GM18909 (cell line): ENCODE measurements around the gene SPOCK2.

Experiments used
- ATAC-seq: cut with Tn5 transposase; IDR thresholded peaks from one replicate; pipeline ENCODE4 v1.9.1; 2021; ENCODE audit warnings: mild to moderate bottlenecking; ENCODE audit not compliant: unreplicated experiment, poor library complexity

The SPOCK2 gene

DNA sequence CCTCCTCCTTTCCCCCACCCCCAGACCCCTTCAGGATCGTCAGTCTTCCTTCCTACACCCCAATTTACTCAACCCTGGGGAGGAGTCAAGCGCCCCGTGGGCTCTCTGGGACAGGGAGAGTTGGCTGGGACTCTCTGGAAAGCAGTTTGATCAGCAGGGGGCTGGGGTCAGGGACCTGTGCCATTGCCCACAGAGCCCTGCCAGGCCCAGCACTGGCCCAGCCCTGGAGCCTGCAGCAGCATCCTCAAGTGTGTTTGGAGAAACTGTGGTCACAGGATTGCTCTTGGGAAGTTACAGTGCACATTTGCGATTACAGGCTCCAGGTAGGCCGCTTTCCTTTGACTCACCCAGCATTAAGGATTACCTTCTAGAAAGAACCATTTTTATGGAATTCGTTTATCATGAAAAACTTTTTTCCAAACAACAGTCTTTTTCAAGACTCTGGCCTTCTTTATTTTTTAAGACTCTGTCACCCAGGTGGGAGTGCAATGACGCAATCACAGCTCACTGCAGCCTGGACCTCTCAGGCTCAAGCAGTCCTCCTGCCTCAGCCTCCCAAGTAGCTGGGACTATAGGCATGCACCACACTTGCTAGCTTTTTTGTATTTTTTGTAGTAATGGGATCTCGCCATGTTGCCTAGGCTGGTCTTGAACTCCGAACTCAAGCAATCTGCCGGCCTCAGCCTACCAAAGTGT, 73.4 kb downstream of the SPOCK2 start:
- ATAC-seq, result no peak

DNA sequence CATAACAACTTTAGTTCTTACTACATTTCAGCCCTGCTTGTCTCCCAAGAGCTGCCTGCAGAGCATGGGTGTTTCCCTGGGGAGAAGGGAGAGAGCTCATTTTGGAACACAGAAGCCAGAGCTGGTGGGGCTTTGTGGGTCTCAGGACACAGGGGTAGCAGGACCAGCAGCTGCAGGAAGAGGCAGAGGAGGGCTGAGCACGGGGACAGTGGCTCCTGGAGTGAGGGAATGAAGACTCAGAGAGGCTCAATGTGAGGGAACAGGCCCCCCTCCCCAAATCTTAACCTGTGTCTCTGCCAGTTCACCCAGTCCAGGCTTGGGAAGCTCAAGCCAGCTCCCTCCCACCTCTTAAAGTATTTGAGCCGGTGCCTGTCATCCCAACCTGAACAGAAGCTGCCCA, 74.2 kb downstream of the SPOCK2 start:
- ATAC-seq, result no peak

DNA sequence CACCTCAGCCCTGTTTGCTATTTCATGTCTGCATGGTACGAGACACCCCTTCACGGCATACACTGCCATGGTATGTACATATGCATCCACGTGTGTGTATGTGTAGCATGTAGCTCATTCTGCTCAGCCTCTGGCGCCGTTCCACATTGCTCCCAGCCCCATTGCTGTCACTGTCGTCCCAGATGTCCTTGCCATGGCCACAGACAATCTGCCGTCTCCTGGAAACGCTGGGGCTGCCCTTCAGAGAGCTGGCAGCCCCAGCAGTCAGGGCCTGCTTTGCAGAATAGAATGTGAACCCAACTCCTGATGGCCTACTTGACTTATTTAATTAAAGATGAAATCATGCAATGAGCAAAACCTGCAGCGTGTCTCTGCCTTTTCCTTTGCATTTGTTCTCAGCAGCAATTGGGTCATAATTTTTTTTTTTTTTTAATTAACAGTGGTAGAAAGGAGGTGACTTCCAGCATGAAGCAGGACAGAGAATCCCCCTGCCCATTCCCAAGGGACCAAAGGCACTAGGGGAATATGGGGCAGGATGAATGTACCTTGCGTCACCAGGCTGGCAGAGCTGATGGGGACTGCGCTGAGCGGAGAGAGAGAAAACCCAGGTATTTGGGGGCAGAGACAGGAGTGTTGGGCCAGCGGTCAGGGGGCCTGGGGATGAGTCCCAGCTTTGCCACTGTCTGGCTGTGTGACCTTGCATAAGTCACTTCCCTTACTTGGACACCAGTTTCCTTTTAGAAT, 75.0 kb downstream of the SPOCK2 start:
- ATAC-seq, result no peak

DNA sequence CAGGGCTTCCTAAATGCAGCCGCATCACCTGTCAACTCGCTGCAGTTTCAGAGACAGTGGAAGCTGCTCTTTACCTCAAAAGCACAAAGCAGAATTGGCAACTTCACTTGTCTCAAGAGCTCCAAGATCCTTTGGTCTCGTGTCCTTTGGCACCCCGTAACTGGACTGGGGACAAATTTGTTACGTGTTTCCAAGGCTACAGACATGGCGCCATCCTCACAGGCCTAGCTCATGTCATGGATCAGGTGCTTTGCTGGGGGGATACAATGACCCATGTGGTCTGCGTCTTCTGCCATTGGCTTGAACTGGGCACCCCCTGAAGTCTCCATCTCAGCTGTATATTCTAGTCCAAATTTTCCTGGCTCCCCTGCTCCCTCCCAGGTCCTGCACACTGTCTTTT, 75.6 kb downstream of the SPOCK2 start:
- ATAC-seq, result no peak

DNA sequence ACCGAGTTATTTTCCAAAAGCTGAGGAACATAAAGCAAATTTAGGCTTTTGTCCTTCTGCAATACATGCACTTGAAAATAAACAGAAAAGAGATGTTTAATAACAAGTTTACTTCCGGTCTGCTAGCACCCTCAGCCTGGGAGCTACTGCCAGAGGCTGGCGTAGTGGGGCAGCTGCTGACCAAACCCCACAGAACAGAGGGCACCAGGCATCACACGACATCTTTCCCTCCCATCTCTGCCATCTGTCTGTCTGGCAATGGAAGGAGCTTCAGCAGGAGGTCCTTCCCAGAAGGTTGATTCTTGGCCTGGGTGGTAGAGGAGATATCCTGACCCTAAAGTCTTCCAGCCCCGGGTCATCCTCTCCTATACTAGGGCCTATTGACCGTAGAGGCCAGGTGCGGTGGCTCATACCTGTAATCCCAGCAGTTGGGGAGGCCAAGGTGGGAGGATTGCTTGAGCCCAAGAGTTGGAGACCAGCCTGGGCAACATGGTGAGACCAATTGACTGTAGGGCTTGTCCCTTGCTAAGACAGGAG, 76.3 kb downstream of the SPOCK2 start:
- ATAC-seq, result no peak

DNA sequence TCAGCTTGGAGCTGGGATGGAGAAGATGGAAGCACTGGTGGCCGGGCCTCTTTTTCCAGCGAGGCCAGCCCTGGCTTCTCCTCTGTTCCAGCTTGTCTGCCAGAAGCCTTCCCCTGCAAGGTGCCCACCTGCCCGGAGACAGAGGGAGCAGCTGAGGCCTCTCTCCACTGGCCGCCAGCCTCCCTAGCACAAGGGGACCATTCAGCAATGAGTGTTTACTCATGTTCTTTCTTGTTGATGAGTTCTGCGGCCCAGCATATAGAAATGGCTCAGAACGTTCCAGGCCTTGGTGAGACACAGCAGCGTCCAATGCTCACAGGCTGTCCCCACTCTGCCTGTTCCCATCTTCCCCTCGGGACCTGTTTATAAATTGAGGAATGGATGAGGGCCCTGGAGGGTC, 76.9 kb downstream of the SPOCK2 start:
- ATAC-seq, result no peak

DNA sequence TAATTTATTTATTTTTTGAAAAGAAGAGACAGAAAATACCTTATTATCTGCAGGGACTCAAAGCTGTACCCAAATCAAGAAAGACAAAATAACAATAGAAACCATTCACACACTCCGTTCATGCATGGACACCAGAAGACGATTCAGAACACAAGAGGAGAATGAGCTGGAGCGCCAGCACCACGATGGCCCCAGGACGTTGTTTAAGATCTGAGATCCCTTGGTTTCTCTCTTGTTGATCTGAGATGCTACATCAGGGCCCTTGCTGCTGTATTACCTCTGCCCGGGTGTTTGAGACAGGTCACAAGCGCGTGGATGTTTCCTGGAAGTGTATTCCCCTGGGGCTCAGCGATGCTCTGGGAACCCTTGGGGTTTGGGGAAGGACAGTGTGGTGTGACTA, 77.3 kb downstream of the SPOCK2 start:
- ATAC-seq, result no peak

DNA sequence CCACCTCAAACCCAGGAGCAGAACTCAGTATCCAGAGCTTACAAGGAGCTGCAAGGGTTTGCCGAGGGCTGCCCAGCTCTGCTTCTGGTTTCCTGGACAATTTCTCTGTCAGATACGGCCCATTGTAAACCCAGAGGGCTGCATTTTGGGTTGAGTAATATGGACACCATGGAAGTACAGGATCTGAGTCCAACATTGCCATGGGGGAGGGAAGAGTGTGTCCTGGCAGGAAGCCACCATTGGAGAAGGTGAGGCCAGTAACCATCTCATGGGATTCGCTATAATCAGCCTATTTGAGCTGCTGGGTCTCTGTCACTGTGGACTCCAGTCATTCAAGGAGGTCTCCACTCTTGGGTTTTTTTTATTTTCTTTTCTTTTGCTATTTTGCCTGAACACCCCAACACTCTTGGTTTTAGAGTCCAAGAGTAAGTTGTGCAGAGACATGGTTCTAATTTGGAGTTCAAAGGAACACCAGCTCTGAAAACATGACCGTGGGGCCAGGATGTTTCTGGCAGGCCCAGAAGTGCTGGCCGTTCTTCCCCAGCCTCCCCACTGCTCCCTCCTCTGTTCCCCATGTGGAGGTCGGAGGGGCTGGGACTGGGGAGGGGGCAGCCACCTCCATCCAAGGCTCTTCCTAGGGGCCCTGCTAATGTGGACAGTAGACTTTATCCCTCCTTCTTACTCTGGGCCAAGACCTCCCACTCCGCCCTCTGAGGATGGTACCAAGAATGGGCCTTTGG, 77.9 kb downstream of the SPOCK2 start:
- no peak for ATAC-seq

DNA sequence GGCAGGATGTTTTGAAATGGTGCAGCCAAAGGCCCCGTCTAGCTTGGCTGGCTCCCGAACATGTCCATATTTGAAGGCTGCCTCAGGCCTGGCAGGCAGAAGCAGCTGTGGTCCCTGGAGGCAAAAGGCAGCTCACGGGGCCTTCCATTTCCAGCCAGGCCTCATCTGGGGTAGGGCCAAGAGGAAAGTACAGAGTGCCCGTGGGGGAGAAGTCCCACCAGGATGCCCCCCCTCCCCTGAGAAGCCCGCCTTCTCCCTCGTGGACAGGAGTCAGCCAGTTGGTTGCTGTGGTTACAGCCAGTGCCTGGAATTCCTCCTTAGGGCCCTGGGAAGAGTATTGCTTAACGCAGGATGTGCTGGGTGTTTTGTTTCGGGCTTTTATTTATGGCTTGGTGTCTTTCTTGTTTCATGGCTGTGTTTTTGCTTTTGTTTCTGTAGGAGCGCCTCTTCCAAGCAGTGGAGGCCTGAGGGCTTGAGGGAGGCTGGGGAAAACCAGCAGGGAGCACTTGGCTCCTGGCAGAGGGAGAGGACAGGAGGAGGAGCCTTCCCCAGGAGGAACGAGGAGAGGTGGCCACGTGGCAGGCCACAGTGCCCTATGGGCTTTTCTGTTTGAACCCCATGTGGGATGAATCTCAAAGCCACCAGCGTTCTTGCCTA, 78.8 kb downstream of the SPOCK2 start:
- ATAC-seq, result no peak

DNA sequence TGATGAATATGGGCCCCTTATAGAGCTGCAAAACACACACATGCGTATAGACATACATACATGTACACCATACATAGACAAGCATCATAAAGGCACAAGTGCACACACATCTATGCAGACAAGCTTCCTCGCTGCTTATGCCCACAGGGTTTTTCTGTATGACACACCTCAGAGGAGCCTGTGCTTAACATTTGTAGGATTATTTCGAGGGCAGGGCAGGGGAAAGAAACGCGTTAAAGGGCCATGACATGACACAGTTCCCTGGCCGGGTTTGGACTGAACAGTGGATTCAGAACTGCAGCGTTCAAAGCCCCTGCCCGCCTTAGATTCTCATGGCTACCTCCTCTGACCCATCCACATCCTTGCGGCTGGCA, 79.3 kb downstream of the SPOCK2 start:
- no peak for ATAC-seq
